ENCODE data around the gene VN1R5.
A peak's percentile ranks its signal among the peaks of the same experiment; 100 is the strongest.
"Not testable (repeated sequence)": the region's sequence is repeated elsewhere in the genome, so short reads cannot be mapped to it uniquely, and the experiment has no call there.

Gene VN1R5

GRCh38 chr1:247273013-247273412, 17.1 kb downstream of the VN1R5 start:
- no peak for DNase-seq (ENCODE audit: low spot score)

DNA sequence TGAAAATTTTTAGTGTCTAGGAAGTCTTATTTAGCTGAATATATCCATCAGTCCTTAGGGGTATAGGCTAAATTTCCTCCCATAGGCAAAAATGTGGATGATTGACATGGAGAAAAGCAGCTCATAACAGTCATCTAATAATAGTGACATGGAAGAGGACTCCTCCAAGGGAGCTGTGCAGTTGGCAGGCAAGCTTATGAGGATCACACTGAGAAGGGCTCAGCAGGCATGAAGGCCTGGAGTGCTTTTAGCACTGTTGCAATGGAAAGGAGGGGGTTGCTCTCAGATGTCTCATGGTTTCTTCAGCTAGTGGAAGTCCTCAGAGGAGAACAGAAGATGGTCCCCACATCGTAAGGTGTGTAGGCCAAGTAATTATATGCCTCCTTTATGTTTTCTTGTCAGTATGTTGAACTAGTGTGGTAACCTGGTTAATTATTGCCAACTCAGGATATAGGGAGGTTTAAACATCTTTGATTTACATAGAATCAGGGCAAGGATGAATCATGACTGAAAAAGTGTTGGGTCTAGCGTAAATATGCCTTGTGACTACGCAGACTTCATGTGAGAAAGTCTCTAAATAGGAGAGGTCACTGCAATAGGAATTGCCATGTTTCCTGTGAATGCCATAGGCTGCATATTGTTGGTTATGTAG, 18.9 kb downstream of the VN1R5 start:
- no peak for DNase-seq (ENCODE audit: low spot score)

DNA sequence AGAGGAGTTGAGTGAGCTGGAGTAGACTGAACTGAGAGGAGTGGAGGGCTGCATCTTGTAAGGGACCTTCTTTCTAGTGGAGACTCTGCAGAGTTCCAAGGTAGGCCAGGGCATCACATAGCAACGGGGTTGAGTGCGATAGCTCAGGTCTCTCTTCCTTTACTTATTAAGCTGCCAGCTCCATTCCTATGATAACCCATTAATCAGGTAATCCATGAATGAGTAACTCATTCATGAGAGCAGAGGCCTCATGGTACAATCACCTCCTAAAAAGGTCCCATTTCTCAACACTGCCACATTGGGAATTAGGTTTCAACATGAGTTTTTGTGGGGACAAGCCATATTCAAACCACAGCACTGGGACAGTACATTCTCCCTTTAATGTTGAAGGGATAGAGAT, 21.3 kb downstream of the VN1R5 start:
- no peak for DNase-seq (ENCODE audit: low spot score)

GRCh38 chr1:247281001-247281574, 25.2 kb downstream of the VN1R5 start:
- no peak for DNase-seq (ENCODE audit: low spot score)

DNA sequence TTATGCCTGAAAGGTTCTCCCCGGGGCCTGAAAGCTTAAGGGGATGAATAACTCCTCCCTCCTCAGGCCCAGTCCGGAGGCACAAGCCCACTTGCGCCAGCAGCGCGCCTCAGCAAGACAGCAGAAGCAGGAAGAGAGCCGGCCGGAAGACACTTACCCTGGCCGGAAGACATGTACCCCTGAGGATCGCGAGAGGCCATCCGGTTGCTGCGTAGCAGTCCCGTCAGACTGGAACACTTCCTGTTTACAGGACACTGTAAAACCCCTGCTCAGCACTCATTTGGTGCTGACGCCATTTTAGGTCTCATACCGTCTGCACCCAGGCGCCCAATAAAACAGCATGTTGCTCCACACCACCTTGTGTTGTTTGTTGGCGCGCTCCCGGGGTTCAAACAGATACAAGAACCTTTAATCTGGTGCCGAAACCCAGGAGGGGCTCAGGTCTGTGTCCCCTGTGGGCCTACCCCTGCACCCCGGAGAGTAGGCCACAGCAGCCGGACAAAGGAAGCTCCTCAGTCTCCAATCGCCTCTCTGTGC, 30.3 kb downstream of the VN1R5 start:
- no peak for DNase-seq (ENCODE audit: low spot score)

DNA sequence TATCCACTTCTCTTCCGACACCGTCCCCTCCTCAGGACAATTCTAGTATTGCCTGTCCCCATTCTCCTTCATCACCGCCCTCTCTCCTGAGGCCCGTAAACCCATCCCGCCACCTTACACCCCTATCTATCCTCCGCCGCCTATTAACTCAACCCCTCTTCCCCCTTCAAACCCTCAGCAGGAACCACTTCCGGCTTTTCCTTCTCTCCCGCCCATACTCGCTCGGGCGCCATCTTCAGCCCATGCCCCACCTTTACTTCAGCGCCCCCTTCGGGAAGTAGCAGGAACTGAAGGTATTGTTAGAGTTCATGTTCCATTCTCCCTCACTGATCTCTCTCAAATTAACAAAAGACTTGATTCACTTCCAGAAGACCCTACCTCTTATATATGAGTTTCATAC, 31.6 kb downstream of the VN1R5 start:
- peak; percentile 15 for DNase-seq (ENCODE audit: low spot score)

DNA sequence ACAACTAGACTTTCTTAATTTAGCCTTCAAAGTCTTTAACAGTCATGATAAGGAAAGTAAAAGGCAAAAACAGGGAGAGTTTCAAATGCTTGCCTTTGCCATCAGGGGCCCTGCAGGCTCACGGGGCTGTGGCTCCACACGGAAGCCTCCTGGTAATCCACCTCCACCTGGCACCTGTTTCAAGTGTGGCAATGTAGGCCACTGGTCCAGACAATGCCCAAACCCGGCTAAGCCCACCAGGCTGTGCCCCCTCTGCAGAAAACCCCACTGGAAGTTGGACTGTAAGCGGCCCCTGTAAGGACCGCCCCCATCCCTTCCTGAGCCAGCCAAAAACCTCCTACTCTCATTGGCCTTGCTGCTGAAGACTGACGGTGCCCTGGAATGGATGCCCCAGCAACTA, 32.5 kb downstream of the VN1R5 start:
- DNase-seq (ENCODE audit: low spot score): no peak

DNA sequence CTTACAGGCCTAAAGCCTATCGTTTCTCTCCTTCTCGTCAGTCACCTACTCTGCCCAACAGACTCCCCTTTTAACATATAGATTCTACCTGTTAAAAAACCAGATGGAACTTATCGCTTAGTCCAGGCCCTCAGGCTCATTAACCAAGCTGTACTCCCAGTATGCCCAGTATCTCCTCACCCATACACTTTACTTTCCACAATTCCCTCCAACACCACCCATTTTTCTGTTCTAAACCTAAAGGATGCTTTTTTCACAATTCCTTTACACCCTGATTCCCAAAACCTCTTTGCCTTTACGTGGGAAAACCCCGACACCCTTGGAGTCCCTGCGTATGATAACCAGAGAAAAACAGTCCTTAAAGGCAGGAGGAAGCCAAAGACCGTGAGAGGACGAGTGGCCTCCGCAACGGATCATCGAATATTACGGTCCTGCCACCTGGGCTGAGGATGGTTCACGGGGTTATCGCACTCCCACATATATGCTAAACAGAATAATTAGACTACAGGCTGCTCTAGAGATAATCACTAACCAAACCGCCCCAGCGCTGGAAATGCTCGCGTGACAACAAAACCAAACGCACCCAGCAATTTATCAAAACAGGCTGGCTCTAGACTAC, 33.5 kb downstream of the VN1R5 start:
- DNase-seq (ENCODE audit: low spot score): not testable (repeated sequence)

GRCh38 chr1:247290576-247290975, 34.7 kb downstream of the VN1R5 start:
- DNase-seq (ENCODE audit: low spot score): no peak

- no peak for DNase-seq (ENCODE audit: low spot score)
Observed at GRCh38 chr1:247291161-247291560, 35.3 kb downstream of the VN1R5 start.

DNA sequence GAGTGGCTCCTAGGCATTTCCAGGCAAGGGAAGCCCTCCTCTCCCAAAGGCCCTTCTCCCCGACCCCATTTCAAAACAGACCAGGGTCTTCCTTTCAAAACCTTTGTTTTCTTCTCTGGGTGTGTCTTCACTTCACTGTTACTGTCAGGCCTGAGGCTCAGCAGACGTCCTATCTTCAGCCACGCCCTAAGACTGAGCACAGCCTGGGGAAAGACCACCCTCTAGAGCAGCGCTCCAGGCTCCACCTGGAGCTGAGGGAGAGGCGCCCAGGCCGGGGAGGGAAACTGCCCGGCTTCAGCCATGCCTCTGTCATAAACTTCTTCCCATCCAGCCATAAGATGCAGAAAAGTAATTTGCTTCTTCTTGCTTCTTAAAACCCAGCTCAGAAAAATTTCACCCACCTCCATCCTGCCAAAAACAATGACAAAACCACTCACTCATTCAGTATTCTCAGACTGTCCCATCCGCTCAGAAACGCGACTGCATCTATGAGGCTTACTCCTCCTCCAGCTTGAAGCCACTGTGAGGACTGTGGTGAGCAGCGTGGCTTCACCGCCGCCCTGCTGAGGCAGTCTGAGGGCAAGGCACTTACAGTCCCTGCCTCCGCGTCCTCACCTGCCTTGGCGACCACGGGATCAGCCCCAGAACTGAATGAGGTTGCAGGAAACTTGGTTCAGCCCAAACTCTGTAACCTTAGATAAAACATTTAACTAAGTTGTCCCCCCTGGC, 36.1 kb downstream of the VN1R5 start:
- DNase-seq (ENCODE audit: low spot score): no peak

GRCh38 chr1:247293047-247293446, 37.2 kb downstream of the VN1R5 start:
- no peak for DNase-seq (ENCODE audit: low spot score)

DNA sequence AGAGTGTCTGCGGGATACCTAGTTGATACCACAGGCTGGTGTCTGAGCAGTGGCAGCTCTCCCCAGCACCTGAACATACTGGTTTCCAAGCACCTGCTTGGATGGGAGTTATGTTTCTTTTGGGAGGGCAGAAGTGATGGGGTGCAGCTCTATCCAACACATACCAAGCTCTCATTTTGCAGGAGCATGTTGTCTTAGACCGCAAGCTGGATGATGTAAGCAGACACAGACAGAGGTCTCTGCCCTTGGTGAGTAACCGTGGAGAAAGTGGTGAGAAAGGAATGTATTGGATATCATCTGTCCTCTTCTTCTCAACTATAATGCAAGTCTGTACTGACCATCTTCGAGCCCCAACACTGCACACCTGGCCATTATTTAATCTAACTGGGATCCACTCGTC, 38.4 kb downstream of the VN1R5 start:
- no peak for DNase-seq (ENCODE audit: low spot score)

GRCh38 chr1:247295274-247295684, 39.4 kb downstream of the VN1R5 start:
- no peak for DNase-seq (ENCODE audit: low spot score)

GRCh38 chr1:247295746-247296145, 39.9 kb downstream of the VN1R5 start:
- DNase-seq (ENCODE audit: low spot score): no peak

GRCh38 chr1:247296599-247297180, 40.8 kb downstream of the VN1R5 start:
- no peak for DNase-seq (ENCODE audit: low spot score)

DNA sequence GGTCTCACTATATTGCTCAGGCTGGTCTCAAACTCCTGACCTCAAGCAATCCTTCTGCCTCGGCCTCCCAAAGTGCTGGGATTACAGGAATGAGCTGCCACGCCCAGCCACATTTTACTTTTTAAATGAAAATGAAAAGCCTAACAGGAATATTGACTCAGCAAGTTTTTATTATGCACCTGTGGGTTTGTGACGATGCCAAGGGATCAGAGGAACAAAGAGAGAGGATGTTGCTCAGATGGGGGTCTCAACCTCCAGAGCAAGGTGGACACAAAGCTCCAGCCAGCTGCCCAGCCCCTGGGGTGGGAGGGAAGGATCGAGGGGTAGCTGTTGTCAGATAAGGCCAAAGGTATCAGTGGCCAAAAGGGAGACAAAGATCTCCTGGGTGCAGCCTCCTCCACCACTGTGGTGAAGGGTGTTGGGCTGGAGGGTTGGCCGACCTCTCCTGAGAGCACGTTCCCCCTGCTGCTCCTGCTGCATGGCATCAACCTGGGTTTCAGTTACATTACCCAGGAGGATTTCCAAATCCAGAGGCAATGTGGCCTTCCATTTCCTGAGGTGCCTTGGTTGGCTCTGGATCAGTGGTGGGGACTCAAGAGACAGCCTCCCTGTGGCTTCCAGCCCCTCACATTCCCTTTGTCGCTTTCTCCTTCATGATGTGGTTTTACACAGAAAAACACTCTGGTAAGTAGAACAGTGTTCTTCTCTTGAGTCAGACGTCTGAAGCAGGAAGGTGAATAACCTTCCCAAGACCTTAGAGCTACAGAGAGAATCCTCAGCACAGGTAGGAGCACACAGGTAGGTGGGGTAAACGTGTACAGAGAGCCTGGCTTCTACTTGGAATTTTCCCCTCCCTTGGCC, 41.6 kb downstream of the VN1R5 start:
- no peak for DNase-seq (ENCODE audit: low spot score)

GRCh38 chr1:247298124-247298481, 42.2 kb downstream of the VN1R5 start:
- no peak for DNase-seq (ENCODE audit: low spot score)

DNA sequence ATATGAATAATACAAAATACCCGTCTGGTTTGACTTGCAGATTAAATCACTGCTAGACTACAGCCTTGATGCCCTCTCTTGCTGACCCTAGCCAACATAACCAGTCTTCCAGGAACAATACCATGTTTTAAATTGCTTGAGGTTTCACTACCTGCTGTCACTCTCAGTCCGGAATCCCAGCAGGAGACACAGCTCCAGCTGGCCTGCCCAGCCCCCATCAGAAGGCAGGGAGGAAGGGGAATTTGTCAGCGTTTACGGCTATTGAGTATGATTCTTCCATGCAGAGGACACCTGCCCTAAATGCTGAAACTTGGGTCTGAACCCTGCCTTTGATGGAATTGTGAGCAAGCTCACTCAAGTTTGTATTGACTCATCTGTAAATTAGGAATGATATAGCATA, 42.8 kb downstream of the VN1R5 start:
- no peak for DNase-seq (ENCODE audit: low spot score)

DNA sequence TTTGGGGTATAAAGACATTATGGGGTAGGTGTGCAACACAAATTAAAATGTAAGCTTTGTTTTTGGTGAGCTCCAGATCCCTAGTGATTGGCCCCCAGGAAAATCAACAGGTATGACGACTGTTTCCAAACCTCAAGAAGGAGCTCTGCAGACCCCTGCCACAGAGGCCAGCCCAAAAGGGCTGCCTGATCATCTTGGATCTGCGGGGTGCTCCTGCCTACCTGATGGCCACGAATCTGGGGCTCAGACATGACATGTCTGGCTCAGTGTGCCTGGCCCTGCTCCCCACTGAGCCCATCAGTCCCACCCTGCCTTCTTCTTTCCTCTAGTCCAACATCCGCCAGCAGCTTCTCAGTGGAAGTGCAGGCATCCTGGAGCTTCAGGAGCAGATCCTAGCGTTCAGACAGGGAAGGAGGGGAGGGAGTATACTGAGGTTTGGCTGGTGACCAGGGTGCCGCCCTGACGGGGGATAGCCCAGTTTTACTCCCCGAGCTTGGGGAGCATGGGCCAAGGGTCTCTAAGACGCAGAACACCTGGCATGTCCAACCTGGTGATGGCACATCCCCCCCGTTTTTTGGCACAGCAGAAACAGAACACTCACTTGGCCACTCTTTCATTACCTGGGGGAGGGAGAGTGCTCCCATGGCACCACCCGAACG, 44.0 kb downstream of the VN1R5 start:
- DNase-seq (ENCODE audit: low spot score): no peak
